Breast epithelium (tissue), 3 donors: ENCODE data around the gene TTC9B.

Source experiments
- POLR2A ChIP-seq: fragments of 450-650 bp; IDR thresholded peaks from one replicate; pipeline ENCODE4 v1.6.1; 2016; ENCODE audit warnings: antibody characterized with exemption, mild to moderate bottlenecking, moderate library complexity
- POLR2AphosphoS5 ChIP-seq, 3 donors: sonication (generic); formaldehyde crosslinking; IDR thresholded peaks; one replicate each; pipeline ENCODE4 v1.6.1; 2017; ENCODE audit warnings: antibody characterized with exemption in 3 of 3
- TF ChIP-seq, protein P1 (sequence below), 3 donors: fragments of 450-650 bp; IDR thresholded peaks; one replicate each; pipeline ENCODE4 v1.5.1; 2016 to 2017; ENCODE audit warnings: antibody characterized with exemption in 3 of 3, mild to moderate bottlenecking in 3 of 3, moderate library complexity in 3 of 3

GRCh38 chr19:40265763-40266099 is 47.5 kb upstream of the TTC9B start:
- no peak for TF ChIP-seq POLR2AphosphoS5 (IDR thresholded peaks at IDR 0.05)
- TF ChIP-seq, protein P1, sequence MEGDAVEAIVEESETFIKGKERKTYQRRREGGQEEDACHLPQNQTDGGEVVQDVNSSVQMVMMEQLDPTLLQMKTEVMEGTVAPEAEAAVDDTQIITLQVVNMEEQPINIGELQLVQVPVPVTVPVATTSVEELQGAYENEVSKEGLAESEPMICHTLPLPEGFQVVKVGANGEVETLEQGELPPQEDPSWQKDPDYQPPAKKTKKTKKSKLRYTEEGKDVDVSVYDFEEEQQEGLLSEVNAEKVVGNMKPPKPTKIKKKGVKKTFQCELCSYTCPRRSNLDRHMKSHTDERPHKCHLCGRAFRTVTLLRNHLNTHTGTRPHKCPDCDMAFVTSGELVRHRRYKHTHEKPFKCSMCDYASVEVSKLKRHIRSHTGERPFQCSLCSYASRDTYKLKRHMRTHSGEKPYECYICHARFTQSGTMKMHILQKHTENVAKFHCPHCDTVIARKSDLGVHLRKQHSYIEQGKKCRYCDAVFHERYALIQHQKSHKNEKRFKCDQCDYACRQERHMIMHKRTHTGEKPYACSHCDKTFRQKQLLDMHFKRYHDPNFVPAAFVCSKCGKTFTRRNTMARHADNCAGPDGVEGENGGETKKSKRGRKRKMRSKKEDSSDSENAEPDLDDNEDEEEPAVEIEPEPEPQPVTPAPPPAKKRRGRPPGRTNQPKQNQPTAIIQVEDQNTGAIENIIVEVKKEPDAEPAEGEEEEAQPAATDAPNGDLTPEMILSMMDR (IDR thresholded peaks at IDR 0.05): no peak
- no peak for TF ChIP-seq POLR2A
